ENCODE data around the gene GNAS-AS1.
"Not testable (repeated sequence)": the region's sequence is repeated elsewhere in the genome, so short reads cannot be mapped to it uniquely, and the experiment has no call there.

GNAS-AS1 gene

GRCh38 chr20:58839991-58840747 is 10.5 kb downstream of the GNAS-AS1 start:
- in situ Hi-C loops (cut with MboI; ENCODE audit: low sequenced_read_pairs) = loop anchor here (25.0 kb wide), 1 partner anchor 353 kb away; no protein-coding TSS in a partner anchor

DNA sequence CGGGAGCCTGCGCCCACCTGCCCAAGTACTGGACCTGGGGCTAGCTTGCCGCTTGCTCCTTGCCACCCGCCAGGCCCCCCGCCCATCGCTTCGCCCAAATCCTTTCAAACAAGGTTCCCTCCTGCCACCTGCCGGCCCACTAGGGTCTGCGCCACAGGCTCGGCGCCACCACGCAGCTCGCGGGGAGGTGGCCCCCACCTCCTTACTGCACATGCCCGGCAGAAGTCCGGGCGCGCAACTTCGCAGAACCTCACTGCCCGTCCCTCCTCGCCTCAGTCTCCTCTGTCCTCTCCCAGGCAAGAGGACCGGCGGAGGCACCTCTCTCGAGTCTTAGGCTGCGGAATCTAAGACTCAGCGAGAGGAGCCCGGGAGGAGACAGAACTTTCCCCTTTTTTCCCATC is 11.2 kb downstream of the GNAS-AS1 start:
- in situ Hi-C loops (cut with MboI; ENCODE audit: low sequenced_read_pairs) = loop anchor here (25.0 kb wide), 1 partner anchor 352 kb away; no protein-coding TSS in a partner anchor

DNA sequence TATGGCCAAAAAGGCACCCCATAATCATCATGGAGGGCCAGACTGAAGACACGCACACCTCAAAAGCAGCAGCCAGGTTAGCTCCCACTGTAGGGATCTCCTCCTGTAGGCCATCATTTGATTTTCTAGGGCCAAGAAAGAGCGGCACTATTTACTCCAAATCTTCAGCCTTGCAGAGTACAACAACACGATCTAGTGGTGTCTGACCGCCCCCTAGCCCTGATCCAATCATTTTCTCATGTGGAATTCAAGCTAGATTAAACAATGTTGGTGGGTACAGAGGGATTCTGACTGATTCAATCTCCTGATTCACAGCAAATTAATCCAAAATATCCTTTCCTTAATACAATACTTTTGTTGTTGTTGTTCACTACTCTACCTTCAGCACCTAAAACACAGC is 12.5 kb downstream of the GNAS-AS1 start:
- in situ Hi-C loops (cut with MboI; ENCODE audit: low sequenced_read_pairs) = loop anchor here (25.0 kb wide), 1 partner anchor 351 kb away; no protein-coding TSS in a partner anchor

DNA sequence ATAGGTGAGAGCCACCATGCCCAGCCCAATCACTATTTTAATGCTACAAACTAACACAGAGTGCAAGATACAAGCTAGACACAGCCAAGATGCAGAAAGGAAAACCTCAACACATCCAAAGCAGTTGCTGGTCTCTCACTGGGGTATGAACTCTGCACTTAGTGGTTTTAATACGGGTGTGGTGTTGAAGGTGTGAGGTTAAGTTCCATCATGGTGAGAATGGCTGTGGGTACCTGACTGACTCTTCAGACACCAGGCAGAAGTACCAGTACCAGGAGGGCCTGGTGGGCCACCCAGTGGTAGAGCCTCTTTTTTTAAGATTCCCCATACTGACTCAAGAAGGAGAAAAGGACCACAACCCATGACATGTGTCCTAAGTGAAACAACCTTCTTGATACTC is 13.0 kb downstream of the GNAS-AS1 start:
- in situ Hi-C loops (cut with MboI; ENCODE audit: low sequenced_read_pairs) = loop anchor here (25.0 kb wide), 1 partner anchor 350 kb away; no protein-coding TSS in a partner anchor

GRCh38 chr20:58836616-58837204 is 14.0 kb downstream of the GNAS-AS1 start:
- in situ Hi-C loops (cut with MboI; ENCODE audit: low sequenced_read_pairs) = loop anchor here (25.0 kb wide), 1 partner anchor 349 kb away; no protein-coding TSS in a partner anchor

- in situ Hi-C loops (cut with MboI; ENCODE audit: low sequenced_read_pairs) = loop anchor here (25.0 kb wide), 1 partner anchor 348 kb away; no protein-coding TSS in a partner anchor
Measured at GRCh38 chr20:58835231-58835630, 15.5 kb downstream of the GNAS-AS1 start.

GRCh38 chr20:58833921-58834320 is 16.8 kb downstream of the GNAS-AS1 start:
- in situ Hi-C loops (cut with MboI; ENCODE audit: low sequenced_read_pairs) = loop anchor here (25.0 kb wide), 1 partner anchor 347 kb away; no protein-coding TSS in a partner anchor

- in situ Hi-C loops (cut with MboI; ENCODE audit: low sequenced_read_pairs) = loop anchor here (25.0 kb wide), 1 partner anchor 345 kb away; no protein-coding TSS in a partner anchor
Measured at GRCh38 chr20:58832457-58832856, 18.2 kb downstream of the GNAS-AS1 start.

DNA sequence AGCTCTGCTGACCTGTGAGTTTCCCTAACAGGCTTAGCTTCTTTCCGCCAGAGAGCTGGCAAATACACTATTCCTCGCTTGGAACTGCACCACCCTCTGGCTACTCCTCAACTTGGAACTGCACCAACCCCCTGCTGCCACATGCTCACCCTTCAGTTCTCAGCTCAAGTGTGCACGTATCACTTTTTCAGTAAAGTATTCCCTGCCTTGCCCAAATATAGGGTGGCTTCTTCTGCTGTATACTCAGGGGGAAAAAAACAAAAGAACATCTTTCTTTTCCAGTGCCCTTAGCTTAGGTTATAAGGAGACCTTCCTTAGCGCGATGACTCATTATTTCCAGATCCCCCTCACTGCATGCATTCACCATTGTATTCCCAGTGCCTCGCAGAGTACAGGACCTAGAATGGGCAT is 21.2 kb downstream of the GNAS-AS1 start:
- in situ Hi-C loops (cut with MboI; ENCODE audit: low sequenced_read_pairs) = loop anchor here (25.0 kb wide), 1 partner anchor 342 kb away; no protein-coding TSS in a partner anchor

DNA sequence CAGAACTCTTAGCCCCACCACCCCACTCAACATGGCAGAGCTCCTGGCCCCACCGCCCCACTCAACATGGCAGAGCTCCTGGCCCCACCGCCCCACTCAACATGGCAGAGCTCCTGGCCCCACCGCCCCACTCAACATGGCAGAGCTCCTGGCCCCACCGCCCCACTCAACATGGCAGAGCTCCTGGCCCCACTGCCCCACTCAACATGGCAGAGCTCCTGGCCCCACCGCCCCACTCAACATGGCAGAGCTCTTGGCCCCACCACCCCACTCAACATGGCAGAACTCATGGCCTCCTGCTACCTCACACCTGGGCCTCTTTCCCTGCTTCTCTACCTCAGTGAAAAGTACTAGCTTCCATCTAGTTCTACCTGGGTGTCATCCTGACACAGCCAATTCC is 21.9 kb downstream of the GNAS-AS1 start:
- in situ Hi-C loops (cut with MboI; ENCODE audit: low sequenced_read_pairs) = loop anchor here (25.0 kb wide), 1 partner anchor 342 kb away; no protein-coding TSS in a partner anchor

DNA sequence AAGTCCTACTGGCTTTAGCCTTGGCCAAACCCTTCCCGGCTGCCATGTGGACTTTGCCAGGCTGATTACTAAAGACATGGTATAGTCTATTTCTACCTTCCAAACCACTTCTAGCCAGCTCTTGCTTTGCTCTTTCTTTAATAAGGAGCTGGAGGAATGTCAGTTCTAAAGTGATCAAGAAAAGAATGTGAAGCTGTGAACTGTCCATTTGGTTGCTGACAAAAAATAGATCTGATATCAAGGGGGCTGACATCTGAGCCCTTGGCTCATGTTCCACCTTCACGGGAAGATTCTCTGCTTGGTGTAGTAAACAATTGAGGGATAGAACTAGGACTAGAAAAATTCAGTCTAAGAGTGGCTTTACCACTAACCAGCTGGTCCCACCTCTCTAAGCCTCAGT is 22.6 kb downstream of the GNAS-AS1 start:
- in situ Hi-C loops (cut with MboI; ENCODE audit: low sequenced_read_pairs) = loop anchor here (25.0 kb wide), 1 partner anchor 341 kb away; no protein-coding TSS in a partner anchor

GRCh38 chr20:58826271-58826670 is 24.4 kb downstream of the GNAS-AS1 start:
- in situ Hi-C loops (cut with MboI; ENCODE audit: low sequenced_read_pairs) = loop anchor here (25.0 kb wide), 1 partner anchor 339 kb away; no protein-coding TSS in a partner anchor

DNA sequence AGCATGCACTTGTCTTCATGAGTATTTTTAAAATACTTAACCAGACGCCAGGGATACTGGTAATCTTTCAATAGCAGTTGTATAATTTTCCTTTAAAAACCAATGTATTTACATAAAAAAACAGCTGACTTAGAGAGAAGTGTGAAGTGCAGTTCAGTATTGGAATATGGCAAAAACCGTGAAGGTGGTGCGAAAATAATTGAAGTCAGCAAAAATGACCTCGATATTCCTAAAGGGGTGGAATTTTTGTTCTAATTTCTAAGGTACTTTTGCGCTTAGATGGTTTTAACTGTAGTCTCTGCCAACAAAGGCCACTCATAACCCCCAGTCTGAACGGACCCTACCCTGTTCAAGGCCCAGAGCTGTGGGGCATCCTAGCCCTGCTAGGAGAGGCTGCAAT is 25.3 kb downstream of the GNAS-AS1 start:
- in situ Hi-C loops (cut with MboI; ENCODE audit: low sequenced_read_pairs) = loop anchor here (25.0 kb wide), 1 partner anchor 338 kb away; no protein-coding TSS in a partner anchor

- in situ Hi-C loops (cut with MboI; ENCODE audit: low sequenced_read_pairs) = loop anchor here (25.0 kb wide), 1 partner anchor 338 kb away; no protein-coding TSS in a partner anchor
Measured at GRCh38 chr20:58824843-58825242, 25.9 kb downstream of the GNAS-AS1 start.

DNA sequence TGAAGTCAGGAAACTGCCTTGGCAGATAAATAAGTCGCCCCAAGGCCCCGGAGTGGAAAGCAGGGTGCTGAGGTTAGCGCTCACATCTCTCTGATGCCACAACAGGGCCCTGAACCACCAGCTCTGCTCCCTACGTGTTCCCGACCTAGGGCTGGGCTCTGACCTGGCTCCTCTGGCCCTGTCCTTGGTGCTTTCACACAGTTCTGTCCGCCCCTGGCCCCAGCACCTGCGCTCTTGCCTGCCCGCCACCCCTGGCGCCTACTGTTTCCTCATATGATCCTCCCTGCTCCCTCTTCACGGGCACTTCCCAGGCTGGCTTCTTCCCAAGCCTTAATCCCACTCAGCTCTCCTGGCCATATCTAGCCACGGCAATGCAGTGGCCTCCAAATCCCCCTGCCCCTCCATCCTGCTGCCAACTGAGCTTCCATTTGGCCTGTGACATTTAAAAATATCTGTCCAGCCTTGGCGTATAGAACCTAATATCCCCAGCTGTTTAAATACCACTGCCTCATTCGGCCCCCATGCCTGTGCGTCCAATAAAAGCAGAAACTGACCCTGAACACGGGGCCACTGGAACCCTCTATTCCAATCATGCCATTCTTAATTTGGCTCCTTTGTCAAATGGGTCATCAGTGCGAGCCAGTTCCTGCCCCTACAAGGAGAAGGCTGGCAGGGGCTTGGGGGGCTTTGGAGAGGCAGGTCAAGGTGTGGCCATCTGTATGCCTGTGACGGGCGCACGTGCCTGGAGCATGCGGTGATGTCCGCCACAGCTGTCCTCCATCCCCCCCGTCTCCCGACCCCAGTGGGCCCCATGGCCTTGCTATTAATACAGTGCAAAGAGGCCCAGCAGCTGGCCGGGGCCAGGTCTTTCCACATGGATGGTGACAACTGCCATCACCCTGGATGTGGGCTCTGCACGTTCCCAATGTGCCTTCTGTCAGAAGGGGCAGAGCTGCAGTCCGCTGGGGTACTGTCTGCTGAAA is 27.7 kb downstream of the GNAS-AS1 start:
- in situ Hi-C loops (cut with MboI; ENCODE audit: low sequenced_read_pairs) = no loop called here

- in situ Hi-C loops (cut with MboI; ENCODE audit: low sequenced_read_pairs) = no loop called here
Measured at GRCh38 chr20:58822149-58822548, 28.6 kb downstream of the GNAS-AS1 start.

- in situ Hi-C loops (cut with MboI; ENCODE audit: low sequenced_read_pairs) = not testable (repeated sequence)
Measured at GRCh38 chr20:58820515-58820914, 30.2 kb downstream of the GNAS-AS1 start.

GRCh38 chr20:58819921-58820320 is 30.8 kb downstream of the GNAS-AS1 start:
- in situ Hi-C loops (cut with MboI; ENCODE audit: low sequenced_read_pairs) = no loop called here

GRCh38 chr20:58818586-58819285 is 32.0 kb downstream of the GNAS-AS1 start:
- in situ Hi-C loops (cut with MboI; ENCODE audit: low sequenced_read_pairs) = no loop called here

DNA sequence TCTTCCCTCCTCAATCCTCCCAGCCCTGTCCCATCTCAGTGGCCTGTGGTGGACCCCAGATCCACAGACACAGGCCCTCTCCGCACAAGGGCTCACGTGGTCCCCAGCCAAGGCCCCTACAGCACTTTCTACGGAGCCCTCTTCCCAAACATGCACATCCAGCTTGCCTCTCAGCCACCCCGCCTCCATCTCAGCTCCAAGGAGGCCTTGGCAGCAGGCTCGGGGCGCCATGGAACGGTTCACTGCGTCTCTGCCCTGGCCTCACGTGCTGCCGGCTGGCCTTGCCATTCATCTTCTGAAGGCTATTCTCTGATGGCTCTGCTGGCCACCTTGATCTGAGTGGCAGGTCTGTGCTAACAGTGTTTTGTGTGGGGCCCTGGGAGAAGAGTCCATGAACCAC is 33.0 kb downstream of the GNAS-AS1 start:
- in situ Hi-C loops (cut with MboI; ENCODE audit: low sequenced_read_pairs) = no loop called here

Measured in HL-60/S4 (cell line).